ENCODE results near the gene CLDN14. TPM values are rescaled to one million over a fixed set of nuclear protein-coding genes. Genes with fewer than 3 reads are reported as not detected.

Gene CLDN14
- total RNA-seq, 1 donor from 2014 or later, result 0.58 TPM

GRCh38 chr21:36483095-36483494 is 3.2 kb upstream of the CLDN14 start:
- no peak for DNase-seq
- H3K4me3 Mint-ChIP-seq, result no peak overlapping the region
- no peaks in the 10 kb centered on the region for H3K36me3 Mint-ChIP-seq (ENCODE audit: low read depth)
- peaks cover 2% of the 10 kb centered on the region for H3K4me1 Mint-ChIP-seq
- no peaks in the 10 kb centered on the region for H3K9me3 Mint-ChIP-seq
- H3K27me3 Mint-ChIP-seq, result no peaks in the 10 kb centered on the region
- ChIA-PET POLR2A (no interaction called here), CTCF (no interaction called here)
- no peak overlapping the region for H3K27ac Mint-ChIP-seq
- intact Hi-C loops (cut with micrococcal nuclease), result no loop called here
- no peak for TF ChIP-seq CTCF (IDR thresholded peaks at IDR 0.05)
- no peak for ATAC-seq (ENCODE audit: low read depth)

- ATAC-seq (ENCODE audit: low read depth) (no peak), DNase-seq (no peak)
- intact Hi-C loops (cut with micrococcal nuclease), result no loop called here
- ChIA-PET POLR2A (no interaction called here), CTCF (no interaction called here)
- Mint-ChIP-seq H3K27ac (no peak overlapping the region), H3K27me3 (no peaks in the 10 kb centered on the region), H3K9me3 (no peaks in the 10 kb centered on the region), H3K4me1 (peaks cover 2% of the 10 kb centered on the region), H3K36me3 (ENCODE audit: low read depth) (no peaks in the 10 kb centered on the region), H3K4me3 (no peak overlapping the region)
- TF ChIP-seq CTCF (IDR thresholded peaks at IDR 0.05), result no peak
Measured at GRCh38 chr21:36482673-36483072, 2.8 kb upstream of the CLDN14 start.

- no peak overlapping the region for H3K4me3 Mint-ChIP-seq
- H3K27me3 Mint-ChIP-seq, result no peaks in the 10 kb centered on the region
- ATAC-seq (ENCODE audit: low read depth), result no peak
- no peaks in the 10 kb centered on the region for H3K9me3 Mint-ChIP-seq
- no peaks in the 10 kb centered on the region for H3K36me3 Mint-ChIP-seq (ENCODE audit: low read depth)
- H3K4me1 Mint-ChIP-seq, result no peaks in the 10 kb centered on the region
- intact Hi-C loops (cut with micrococcal nuclease), result no loop called here
- no peak overlapping the region for H3K27ac Mint-ChIP-seq
- POLR2A ChIA-PET, result no interaction called here
- no peak for DNase-seq
- TF ChIP-seq CTCF (IDR thresholded peaks at IDR 0.05), result no peak
- CTCF ChIA-PET, result no interaction called here
Measured at GRCh38 chr21:36482181-36482580, 2.3 kb upstream of the CLDN14 start.

- no peak overlapping the region for H3K4me3 Mint-ChIP-seq
- H3K36me3 Mint-ChIP-seq (ENCODE audit: low read depth), result no peaks in the 10 kb centered on the region
- H3K27me3 Mint-ChIP-seq, result no peaks in the 10 kb centered on the region
- intact Hi-C loops (cut with micrococcal nuclease), result no loop called here
- H3K4me1 Mint-ChIP-seq, result no peaks in the 10 kb centered on the region
- no peaks in the 10 kb centered on the region for H3K9me3 Mint-ChIP-seq
- ChIA-PET POLR2A (no interaction called here), CTCF (no interaction called here)
- ATAC-seq (ENCODE audit: low read depth) (no peak), DNase-seq (no peak)
- no peak overlapping the region for H3K27ac Mint-ChIP-seq
- no peak for TF ChIP-seq CTCF (IDR thresholded peaks at IDR 0.05)
Measured at GRCh38 chr21:36481639-36482038, 1.7 kb upstream of the CLDN14 start.

- no peak for TF ChIP-seq CTCF (IDR thresholded peaks at IDR 0.05)
- H3K27ac Mint-ChIP-seq, result no peak overlapping the region
- no peak for ATAC-seq (ENCODE audit: low read depth)
- no peaks in the 10 kb centered on the region for H3K4me1 Mint-ChIP-seq
- H3K4me3 Mint-ChIP-seq, result no peak overlapping the region
- ChIA-PET CTCF (no interaction called here), POLR2A (no interaction called here)
- no peaks in the 10 kb centered on the region for H3K36me3 Mint-ChIP-seq (ENCODE audit: low read depth)
- intact Hi-C loops (cut with micrococcal nuclease), result no loop called here
- no peaks in the 10 kb centered on the region for H3K9me3 Mint-ChIP-seq
- H3K27me3 Mint-ChIP-seq, result no peaks in the 10 kb centered on the region
- no peak for DNase-seq
Measured at GRCh38 chr21:36480618-36481017, 696 bp upstream of the CLDN14 start.

Data from activated B cell treated with CpG ODN at 0.5 μM for 24 hours (primary cell).